ENCODE measurements around the gene BSX. TPM values are rescaled to one million over a fixed set of nuclear protein-coding genes. Genes with fewer than 3 reads are reported as not detected.

BSX gene
- total RNA-seq (2014; rRNA removed; shearing (Covaris generic)): not detected in 2 replicates

DNA sequence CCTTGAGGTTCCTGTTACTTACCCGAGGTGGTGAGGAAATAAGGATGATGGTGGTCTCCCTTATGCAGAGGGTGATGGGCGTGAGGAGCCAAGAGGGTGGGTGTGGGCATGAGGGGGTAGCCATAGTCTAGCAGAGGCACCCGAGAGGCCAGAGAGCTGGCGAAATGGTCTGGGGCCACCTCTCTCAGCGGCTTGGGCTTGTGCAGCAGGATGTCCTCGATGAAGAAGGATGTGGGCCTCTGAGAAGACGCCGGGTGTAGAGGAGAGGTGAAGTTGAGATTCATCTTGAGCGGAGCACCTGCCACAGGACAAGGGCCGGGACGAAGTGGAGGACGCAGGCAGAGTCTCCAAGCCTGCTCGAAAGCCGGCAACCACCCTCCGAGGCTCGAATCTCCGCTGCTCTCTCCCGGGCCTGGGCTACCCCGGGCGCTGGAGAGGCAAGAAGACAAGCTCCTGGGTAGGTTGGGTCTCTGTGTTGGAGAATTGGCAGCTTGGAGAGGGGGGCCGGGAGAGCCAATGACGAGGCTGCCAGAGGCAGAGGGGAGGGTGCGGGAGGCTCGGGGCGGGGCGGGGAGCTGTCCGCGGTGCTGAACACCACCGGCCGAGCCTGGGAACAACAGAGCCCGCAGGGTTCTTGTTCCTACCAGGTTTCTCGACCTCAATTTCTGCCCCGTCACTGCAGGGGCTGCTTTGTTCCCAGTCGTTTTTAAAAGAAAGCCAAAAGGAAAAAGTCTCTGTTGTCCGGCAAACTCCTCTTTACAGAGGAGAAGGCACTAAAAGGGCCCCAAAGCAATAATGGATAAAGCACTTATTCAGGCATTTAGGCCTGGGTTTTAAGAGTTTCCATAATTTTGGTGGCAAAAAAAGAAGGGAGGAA lies at the start of gene BSX:
BSX (minus strand) TSS at position 447 of the 877 bp plus-strand sequence; CDS start at position 284, 163 bp downstream.
- H3K4me3 ChIP-seq (ENCODE audit: insufficient read depth, low read depth, low read length): no peak within 1 kb of the TSS
- H3K36me3 ChIP-seq (replicated peaks; ENCODE audit: control insufficient read depth, insufficient read depth, low read length): no peaks in the 10 kb centered on the region
- peaks cover 98% of the 10 kb centered on the region for H3K27me3 ChIP-seq (ENCODE audit: control insufficient read depth, insufficient read depth, low read length)

DNA sequence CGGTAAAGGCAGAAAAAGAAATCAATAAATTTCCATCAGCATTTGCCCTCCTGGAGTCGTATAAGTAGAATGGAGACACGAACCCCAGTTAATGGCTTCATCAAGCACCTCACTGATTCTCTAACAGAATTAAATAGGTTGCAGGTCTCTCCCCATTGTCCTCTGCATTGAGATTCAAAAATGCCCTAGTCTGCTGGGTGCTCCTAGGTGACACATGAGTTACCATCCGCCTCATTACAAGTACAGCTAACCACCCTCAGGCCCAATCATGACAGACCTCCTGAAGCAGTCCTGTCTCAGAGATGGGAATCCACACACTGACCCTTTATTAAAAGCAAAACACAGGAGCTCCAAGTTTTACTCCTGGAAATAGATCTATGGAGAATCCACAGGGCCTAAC lies 48.9 kb upstream of the BSX start:
- H3K27me3 ChIP-seq (ENCODE audit: control insufficient read depth, insufficient read depth, low read length): no peaks in the 10 kb centered on the region
- H3K4me3 ChIP-seq (ENCODE audit: insufficient read depth, low read depth, low read length): no peak overlapping the region
- H3K36me3 ChIP-seq (replicated peaks; ENCODE audit: control insufficient read depth, insufficient read depth, low read length): no peaks in the 10 kb centered on the region
- DNase-seq: peak; percentile 52

More for the DNA sequence above, at the start of gene BSX:
- DNase-seq: peak; percentile 95

GRCh38 chr11:123020968-123021367 lies 39.3 kb upstream of the BSX start:
- Histone ChIP-seq H3K27me3 (ENCODE audit: control insufficient read depth, insufficient read depth, low read length) (no peaks in the 10 kb centered on the region; the same call in 1 of the 2 replicates), H3K36me3 (replicated peaks; ENCODE audit: control insufficient read depth, insufficient read depth, low read length) (no peaks in the 10 kb centered on the region), H3K4me3 (ENCODE audit: insufficient read depth, low read depth, low read length) (no peak overlapping the region)
- peak; percentile 81 for DNase-seq

- no peak for DNase-seq
- Histone ChIP-seq H3K27me3 (ENCODE audit: control insufficient read depth, insufficient read depth, low read length) (no peaks in the 10 kb centered on the region; the same call in 1 of the 2 replicates), H3K36me3 (replicated peaks; ENCODE audit: control insufficient read depth, insufficient read depth, low read length) (no peaks in the 10 kb centered on the region), H3K4me3 (ENCODE audit: insufficient read depth, low read depth, low read length) (no peak overlapping the region)
These were observed 37.1 kb upstream of the BSX start for GRCh38 chr11:123018702-123019101.

GRCh38 chr11:123011510-123011909 lies 29.9 kb upstream of the BSX start:
- DNase-seq: no peak
- Histone ChIP-seq H3K4me3 (ENCODE audit: insufficient read depth, low read depth, low read length) (no peak overlapping the region), H3K27me3 (ENCODE audit: control insufficient read depth, insufficient read depth, low read length) (no peaks in the 10 kb centered on the region), H3K36me3 (replicated peaks; ENCODE audit: control insufficient read depth, insufficient read depth, low read length) (no peaks in the 10 kb centered on the region)

DNA sequence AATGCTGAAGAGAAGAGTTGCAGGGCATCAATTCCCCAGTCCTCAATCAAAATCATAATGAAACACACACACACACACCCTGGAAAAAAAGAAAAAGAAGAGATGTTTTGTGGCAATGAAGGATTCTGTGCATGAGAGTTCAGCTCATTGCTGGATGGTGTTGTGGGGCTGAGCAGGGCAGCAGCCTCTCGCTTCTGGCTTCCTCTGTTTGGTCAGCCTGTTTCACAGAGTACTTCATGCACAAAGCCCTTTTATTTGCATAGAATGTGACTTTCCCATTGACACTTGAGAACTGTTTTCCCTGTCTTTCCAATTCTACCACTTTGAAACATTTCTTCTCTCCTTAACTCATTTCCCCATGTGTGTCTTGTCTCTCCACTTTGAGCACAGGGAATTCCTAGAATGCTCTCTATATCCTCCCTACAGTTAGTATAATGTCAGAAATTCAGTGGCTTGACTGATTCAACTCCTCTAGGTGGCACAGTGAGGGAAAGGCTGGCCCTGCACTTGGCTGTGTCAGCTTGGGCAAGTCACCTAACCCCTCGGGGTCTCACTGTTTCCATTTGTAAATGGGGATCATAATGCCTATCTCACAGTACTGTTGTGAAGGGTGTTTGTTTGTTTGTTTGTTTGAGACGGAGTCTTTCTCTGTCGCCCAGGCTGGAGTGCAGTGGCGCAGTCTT lies 25.4 kb upstream of the BSX start:
- DNase-seq: no peak
- no peaks in the 10 kb centered on the region for H3K27me3 ChIP-seq (ENCODE audit: control insufficient read depth, insufficient read depth, low read length)
- H3K36me3 ChIP-seq (replicated peaks; ENCODE audit: control insufficient read depth, insufficient read depth, low read length): no peaks in the 10 kb centered on the region
- H3K4me3 ChIP-seq (ENCODE audit: insufficient read depth, low read depth, low read length): no peak overlapping the region

DNA sequence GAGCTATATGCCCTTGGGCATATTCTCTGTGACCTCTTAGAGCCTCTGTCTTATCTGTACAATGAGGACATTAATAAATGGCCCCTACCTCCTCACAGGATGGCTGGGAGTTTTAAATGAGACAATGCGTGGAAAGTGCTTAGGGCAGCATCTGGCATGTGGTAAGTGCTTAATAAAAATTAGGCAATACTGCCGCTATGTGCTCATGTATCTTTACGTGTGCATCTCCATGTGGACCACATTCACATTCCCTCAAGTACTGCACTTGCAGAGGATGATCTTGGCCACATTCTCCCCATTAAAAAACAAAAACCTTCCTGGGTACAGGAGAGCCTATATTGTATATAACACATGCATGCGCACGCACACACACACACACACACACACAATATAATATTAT lies 19.1 kb upstream of the BSX start:
- H3K4me3 ChIP-seq (ENCODE audit: insufficient read depth, low read depth, low read length): no peak overlapping the region
- no peaks in the 10 kb centered on the region for H3K36me3 ChIP-seq (replicated peaks; ENCODE audit: control insufficient read depth, insufficient read depth, low read length)
- DNase-seq: no peak
- no peaks in the 10 kb centered on the region for H3K27me3 ChIP-seq (ENCODE audit: control insufficient read depth, insufficient read depth, low read length)

DNA sequence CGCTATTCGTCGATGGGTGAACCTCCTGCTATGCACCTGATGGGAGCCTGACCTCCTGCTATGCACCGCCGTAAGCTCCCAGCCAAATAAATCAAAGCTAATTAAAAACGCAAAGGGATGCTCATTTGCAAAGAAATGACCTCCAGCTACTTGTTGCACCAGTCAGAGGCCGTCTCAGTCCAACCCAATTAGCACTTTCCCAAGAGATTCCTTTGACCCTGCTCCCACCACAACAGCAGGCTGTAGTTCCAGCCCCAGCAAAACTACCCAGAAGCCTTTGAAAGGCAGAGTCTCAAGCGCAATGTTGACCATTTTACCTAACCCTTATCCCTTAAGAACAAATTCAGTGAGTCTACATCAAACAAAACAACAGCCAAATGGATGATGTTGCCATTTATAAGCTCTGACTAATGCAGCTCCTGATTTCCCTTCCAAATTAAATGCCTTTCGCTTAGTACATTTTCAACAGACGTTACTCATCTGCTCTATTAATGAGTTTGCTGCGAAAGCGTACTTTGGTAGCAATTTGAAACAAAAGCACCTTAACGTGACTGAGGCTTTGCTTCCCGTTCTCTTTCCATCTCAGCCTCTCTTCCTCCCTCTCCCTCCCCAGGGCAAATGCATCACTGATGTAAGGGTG lies 17.2 kb upstream of the BSX start:
- no peak for DNase-seq
- Histone ChIP-seq H3K36me3 (replicated peaks; ENCODE audit: control insufficient read depth, insufficient read depth, low read length) (no peaks in the 10 kb centered on the region), H3K27me3 (ENCODE audit: control insufficient read depth, insufficient read depth, low read length) (no peaks in the 10 kb centered on the region), H3K4me3 (ENCODE audit: insufficient read depth, low read depth, low read length) (no peak overlapping the region)

GRCh38 chr11:122995526-122995925 lies 13.9 kb upstream of the BSX start:
- H3K36me3 ChIP-seq (replicated peaks; ENCODE audit: control insufficient read depth, insufficient read depth, low read length): no peaks in the 10 kb centered on the region
- no peaks in the 10 kb centered on the region for H3K27me3 ChIP-seq (ENCODE audit: control insufficient read depth, insufficient read depth, low read length)
- H3K4me3 ChIP-seq (ENCODE audit: insufficient read depth, low read depth, low read length): no peak overlapping the region
- no peak for DNase-seq

DNA sequence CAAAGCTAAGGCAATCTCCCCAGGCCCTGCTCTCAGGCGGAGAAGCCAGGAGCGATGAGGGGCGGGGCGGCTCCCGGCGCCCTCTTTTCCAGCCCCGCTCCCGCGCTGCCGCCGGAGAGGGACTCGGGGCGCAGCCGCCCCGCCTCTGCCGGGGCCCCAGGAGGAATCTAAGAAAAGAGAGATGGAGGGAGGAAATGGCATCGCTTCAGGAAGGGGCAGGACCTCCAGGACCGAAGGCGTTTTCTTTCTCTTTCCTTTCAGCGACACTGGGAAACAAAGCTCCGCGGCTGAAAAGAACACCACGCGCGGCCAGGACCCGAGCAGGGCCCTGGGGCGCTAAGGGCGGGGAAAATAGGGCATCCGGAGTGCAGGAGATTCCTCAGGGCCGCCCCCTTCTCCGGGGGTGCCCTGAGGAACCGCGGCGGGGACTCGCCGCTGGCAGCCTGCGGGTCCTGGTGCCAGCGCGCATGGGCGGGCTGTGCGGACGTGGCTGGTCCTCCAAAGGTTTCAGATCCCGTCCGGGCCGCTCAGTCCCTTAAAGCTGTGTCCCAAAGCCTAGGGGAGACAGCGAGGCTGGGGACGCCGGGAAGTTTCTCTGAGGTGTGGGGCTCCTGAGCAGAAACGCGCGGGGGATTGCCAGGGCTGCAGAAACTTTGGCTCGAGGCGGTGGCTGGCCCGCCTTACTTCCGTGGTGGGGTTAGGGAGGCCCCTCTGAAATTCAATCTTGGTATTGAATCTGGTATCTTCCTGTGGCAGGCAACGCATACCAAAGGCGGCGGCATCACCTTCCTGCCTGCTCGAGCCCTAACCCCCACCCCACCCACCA lies 2.8 kb upstream of the BSX start:
- Histone ChIP-seq H3K4me3 (ENCODE audit: insufficient read depth, low read depth, low read length) (peak overlapping the region; percentile 58), H3K27me3 (ENCODE audit: control insufficient read depth, insufficient read depth, low read length) (peaks cover 80% of the 10 kb centered on the region), H3K36me3 (replicated peaks; ENCODE audit: control insufficient read depth, insufficient read depth, low read length) (no peaks in the 10 kb centered on the region)
- DNase-seq: peak; percentile 80

DNA sequence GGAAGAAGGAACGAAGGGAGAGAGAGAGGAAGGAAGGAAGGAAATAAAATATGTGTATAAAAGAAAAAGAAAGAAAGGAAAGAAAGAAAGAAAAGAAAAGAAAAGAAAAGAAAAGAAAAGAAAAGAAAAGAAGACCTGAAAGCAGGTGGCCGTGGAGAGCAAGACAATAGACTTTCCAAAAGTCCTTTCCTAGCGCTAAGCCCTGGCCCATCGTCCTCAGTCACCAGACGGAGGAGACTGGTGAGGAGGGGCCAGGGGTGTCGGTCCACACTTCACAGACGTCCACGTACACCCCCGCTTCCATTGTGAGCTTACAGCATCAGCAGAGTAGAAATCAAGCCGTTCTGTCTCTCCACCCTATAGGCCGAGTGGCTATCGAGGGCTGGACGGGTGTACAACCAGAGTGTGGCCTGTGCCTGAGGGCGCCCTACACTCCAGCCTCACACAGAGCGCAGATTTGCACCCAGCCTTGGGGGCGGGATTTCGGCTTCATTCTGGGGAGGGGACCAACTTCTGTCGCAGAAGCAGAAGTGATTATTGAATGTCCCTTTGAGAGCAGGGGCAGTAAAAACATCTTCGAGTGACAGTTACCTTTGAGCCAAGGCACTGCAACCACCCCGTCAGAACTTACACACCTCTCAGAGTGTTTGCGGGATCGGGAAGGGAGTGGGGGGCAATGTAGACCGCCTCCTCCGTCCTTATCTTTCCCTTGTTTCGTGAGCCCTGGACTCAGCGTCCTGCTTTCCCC lies 2.0 kb upstream of the BSX start:
- Histone ChIP-seq H3K36me3 (replicated peaks; ENCODE audit: control insufficient read depth, insufficient read depth, low read length) (no peaks in the 10 kb centered on the region), H3K4me3 (ENCODE audit: insufficient read depth, low read depth, low read length) (peak overlapping the region; percentile 58), H3K27me3 (ENCODE audit: control insufficient read depth, insufficient read depth, low read length) (peaks cover 87% of the 10 kb centered on the region)
- peak; percentile 25 for DNase-seq

GRCh38 chr11:122979815-122980595 lies 1.6 kb downstream of the BSX start:
- DNase-seq: peak; percentile 61
- Histone ChIP-seq H3K27me3 (ENCODE audit: control insufficient read depth, insufficient read depth, low read length) (peaks cover 98% of the 10 kb centered on the region), H3K36me3 (replicated peaks; ENCODE audit: control insufficient read depth, insufficient read depth, low read length) (no peaks in the 10 kb centered on the region), H3K4me3 (ENCODE audit: insufficient read depth, low read depth, low read length) (no peak overlapping the region)

Measured in H7 (cell line).